Measurements from ENCODE around the gene INTS4.

GRCh38 chr11:78015878-78016277, 21.4 kb upstream of the INTS4 start:
- TF ChIP-seq CTCF (IDR thresholded peaks at IDR 0.05 in 4 of 5, conservative IDR thresholded peaks at IDR 0.05 in 1 of 5) (no peak), POLR2A (IDR thresholded peaks at IDR 0.05) (no peak)

Data from gastrocnemius medialis (tissue), 4 donors.